Lower leg skin (tissue), 4 donors: ENCODE data around the gene CLIC3. TPM values are rescaled to one million over a fixed set of nuclear protein-coding genes. Genes with fewer than 3 reads are reported as not detected.

Experiments used
- DNase-seq, 2 donors: peaks; one replicate each; pipeline ENCODE4 v3.0.0-alpha.2; 2019; ENCODE audit warnings: low spot score in 2 of 2
- H3K4me3 ChIP-seq: fragments of 200-600 bp; sonication (generic); 2 replicates; pipeline ENCODE4 v1.5.1; 2017; ENCODE audit warnings: mild to moderate bottlenecking, low read depth; ENCODE audit not compliant: poor library complexity, severe bottlenecking
- POLR2A ChIP-seq, 2 donors: fragments of 450-650 bp; IDR thresholded peaks; one replicate each; pipeline ENCODE4 v1.6.1; 2016 to 2017; ENCODE audit warnings: antibody characterized with exemption in 2 of 2, mild to moderate bottlenecking in 1 of 2, moderate library complexity in 1 of 2
- WGBS, 2 donors: methylation state at CpG; one replicate each; pipeline ENCODE4 v1.1.5; 2018; 5-methylcytosine and 5-hydroxymethylcytosine counted together
- intact Hi-C: fragments of 100-400 bp; cut with DNase I; formaldehyde crosslinking; loops from one replicate; pipeline ENCODE4 v1.15.0; 2023; ENCODE audit warnings: low total_unique reads
- total RNA-seq, 4 donors: library from RNA; depleted of rRNA; stranded (reverse); fragments of >200 nt; gene quantifications; one replicate each; pipeline ENCODE4 v1.1.0, GENCODE V29; 2016
- TF ChIP-seq, protein P1 (sequence below), 3 donors: fragments of 450-650 bp; IDR thresholded peaks; one replicate each; pipeline ENCODE4 v1.5.1; 2016; ENCODE audit warnings: antibody characterized with exemption in 3 of 3, mild to moderate bottlenecking in 3 of 3, moderate library complexity in 2 of 3

CLIC3 gene
- total RNA-seq, 4 donors from 2014 or later, result 114 to 328 (median 163) TPM

DNA sequence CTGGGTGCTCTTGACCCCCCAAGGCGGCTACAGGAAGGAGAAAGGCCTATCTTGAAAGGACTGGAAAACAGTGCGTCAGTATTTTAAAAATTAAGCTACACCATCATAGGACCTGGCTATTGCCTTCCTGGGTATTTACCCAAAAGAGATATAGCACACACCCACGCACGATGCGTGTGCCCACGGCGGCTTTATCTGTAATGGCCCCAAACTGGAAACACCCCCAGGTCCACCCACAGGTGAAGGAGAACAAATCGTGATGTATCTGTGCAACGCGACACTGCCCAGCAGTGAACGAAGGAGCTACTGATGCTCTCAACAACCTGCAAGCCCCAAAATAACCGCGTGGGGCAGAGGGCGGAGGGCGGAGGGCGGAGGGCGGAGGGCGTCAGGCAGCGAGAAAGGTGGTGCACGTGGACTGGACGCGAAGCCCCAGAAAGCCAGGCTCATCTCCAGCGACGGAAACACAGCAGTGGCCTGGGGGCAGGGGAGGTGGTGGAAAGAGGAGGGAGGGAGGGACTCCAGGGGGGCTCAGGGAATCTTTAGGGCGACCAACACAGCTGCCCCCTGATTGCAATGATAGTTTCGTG lies 31.4 kb downstream of the CLIC3 start:
- no peak overlapping the region for H3K4me3 ChIP-seq
- intact Hi-C loops, result no loop called here
- 86 to 88% methylated on average over 26 of the region's 26 CpGs for WGBS, 2 donors
- no peak for TF ChIP-seq POLR2A (IDR thresholded peaks at IDR 0.05)
- TF ChIP-seq, protein P1, sequence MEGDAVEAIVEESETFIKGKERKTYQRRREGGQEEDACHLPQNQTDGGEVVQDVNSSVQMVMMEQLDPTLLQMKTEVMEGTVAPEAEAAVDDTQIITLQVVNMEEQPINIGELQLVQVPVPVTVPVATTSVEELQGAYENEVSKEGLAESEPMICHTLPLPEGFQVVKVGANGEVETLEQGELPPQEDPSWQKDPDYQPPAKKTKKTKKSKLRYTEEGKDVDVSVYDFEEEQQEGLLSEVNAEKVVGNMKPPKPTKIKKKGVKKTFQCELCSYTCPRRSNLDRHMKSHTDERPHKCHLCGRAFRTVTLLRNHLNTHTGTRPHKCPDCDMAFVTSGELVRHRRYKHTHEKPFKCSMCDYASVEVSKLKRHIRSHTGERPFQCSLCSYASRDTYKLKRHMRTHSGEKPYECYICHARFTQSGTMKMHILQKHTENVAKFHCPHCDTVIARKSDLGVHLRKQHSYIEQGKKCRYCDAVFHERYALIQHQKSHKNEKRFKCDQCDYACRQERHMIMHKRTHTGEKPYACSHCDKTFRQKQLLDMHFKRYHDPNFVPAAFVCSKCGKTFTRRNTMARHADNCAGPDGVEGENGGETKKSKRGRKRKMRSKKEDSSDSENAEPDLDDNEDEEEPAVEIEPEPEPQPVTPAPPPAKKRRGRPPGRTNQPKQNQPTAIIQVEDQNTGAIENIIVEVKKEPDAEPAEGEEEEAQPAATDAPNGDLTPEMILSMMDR (IDR thresholded peaks at IDR 0.05), result no peak
- DNase-seq, result no peak

DNA sequence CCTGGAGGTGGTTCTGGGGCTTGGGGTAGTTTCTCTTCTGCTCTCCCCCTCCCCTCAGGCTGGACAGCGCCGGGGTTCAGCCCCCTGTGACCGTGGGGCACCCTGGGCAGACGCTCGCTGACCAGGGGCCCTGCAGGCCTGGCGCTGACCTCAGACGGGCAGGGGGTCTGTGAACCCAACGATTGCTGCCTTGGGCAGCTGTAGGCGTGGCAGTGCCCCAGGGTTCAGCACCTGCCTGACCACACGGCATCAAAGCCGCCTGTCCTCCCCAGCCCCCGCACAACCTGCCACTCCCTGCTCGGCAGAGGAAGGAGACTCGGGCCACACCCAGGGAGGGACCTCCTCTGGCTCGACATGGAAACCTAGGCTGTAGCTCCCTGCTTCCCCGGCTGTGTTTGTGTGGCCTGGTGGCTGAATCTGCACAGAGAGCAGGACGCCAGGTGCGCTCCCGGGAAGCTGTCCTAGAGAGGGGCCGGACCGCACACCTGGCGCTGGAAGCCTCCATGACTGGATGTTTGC lies 32.1 kb downstream of the CLIC3 start:
- TF ChIP-seq POLR2A (IDR thresholded peaks at IDR 0.05), result no peak
- TF ChIP-seq, protein P1 (IDR thresholded peaks at IDR 0.05), result no peak
- WGBS, 2 donors, result 47% methylated on average over 12 to 16 of the region's 22 CpGs

DNA sequence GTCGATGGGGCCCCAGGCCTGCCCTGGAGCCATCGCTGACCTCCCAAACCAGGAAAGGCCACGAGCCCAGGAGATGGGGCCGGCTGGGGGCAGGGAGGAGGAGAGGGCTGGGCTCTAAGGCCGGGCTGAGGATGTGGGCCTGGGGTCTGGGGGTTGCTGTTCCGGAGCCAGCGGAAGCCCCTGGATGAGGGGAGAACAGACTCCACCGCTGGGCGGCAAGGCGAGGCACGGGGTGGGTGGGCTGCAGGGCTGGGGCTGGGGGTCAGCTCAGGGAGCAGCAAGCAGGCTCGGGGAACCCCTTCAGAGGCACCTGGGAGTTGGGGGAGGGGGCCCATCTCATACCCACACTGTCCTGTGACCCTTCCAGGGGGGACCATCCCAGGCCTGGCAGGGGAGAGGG lies 32.6 kb downstream of the CLIC3 start:
- H3K4me3 ChIP-seq, result no peak overlapping the region
- 88 to 95% methylated on average over 11 of the region's 12 CpGs for WGBS, 2 donors
- intact Hi-C loops, result no loop called here
- TF ChIP-seq, protein P1 (IDR thresholded peaks at IDR 0.05), result no peak
- TF ChIP-seq POLR2A (IDR thresholded peaks at IDR 0.05), result no peak
- DNase-seq, result no peak

More for the DNA sequence above, 32.1 kb downstream of the CLIC3 start:
- H3K4me3 ChIP-seq, result no peak overlapping the region
- intact Hi-C loops, result no loop called here
- no peak for DNase-seq

DNA sequence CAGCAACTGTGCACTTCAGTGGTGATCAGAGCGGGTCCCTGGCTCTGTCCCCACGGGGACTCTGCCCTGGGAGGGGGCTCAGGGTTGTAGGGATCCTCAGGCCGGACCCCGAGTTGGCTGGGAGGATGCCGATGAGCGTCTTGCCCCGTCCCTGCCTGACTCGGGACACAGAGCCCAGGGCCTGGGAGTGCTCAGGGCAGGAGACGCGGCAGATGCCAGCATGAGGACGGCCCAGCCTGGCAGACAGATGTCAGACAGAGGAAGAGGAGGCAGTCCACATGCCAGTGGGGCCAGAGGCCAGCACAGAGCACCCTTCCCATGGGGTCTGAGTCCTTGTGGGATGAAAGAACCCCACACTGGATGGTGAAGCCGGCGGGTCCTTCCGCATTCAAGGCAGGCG lies 33.0 kb downstream of the CLIC3 start:
- intact Hi-C loops, result no loop called here
- 78 to 83% methylated on average over 11 to 15 of the region's 15 CpGs for WGBS, 2 donors
- no peak overlapping the region for H3K4me3 ChIP-seq
- no peak for DNase-seq
- TF ChIP-seq, protein P1 (IDR thresholded peaks at IDR 0.05), result no peak
- no peak for TF ChIP-seq POLR2A (IDR thresholded peaks at IDR 0.05)

DNA sequence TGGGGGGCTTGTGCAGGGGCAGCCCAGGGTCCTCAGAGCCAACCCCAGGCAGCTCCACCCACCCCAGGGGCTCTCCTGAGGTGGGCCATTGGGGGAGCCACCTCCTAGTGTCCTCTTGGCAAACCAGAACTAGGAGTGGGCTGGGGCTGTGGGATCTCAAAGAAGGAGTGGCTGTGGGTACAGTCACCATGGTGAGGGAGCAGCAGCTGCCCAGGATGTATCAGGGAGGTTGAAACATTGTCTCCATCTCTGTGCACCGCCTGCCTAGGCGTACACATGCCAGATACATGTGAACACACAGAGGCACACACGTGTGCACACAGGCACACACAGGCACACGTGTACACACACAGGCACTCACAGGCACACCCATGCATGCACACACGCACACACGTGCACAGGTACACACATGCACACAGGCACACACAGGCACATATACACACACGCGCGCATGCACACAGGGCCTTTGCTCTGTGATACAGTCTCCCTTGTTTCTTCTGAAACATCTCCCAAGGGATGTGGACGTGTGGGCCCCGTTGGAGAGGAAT lies 33.6 kb downstream of the CLIC3 start:
- intact Hi-C loops, result no loop called here
- WGBS, 2 donors, result 80 to 85% methylated on average over 10 to 11 of the region's 11 CpGs
- no peak overlapping the region for H3K4me3 ChIP-seq
- TF ChIP-seq, protein P1 (IDR thresholded peaks at IDR 0.05), result no peak
- DNase-seq, result no peak
